GM19351 (cell line): ENCODE results near the gene CMTM3.
A peak's percentile ranks its signal among the peaks of the same experiment; 100 is the strongest.
"Not testable (repeated sequence)": the region's sequence is repeated elsewhere in the genome, so short reads cannot be mapped to it uniquely, and the experiment has no call there.

Experiments used
- ATAC-seq: cut with Tn5 transposase; IDR thresholded peaks from one replicate; pipeline ENCODE4 v1.9.1; 2021; ENCODE audit warnings: mild to moderate bottlenecking, moderate library complexity; ENCODE audit not compliant: unreplicated experiment

CMTM3 gene

DNA sequence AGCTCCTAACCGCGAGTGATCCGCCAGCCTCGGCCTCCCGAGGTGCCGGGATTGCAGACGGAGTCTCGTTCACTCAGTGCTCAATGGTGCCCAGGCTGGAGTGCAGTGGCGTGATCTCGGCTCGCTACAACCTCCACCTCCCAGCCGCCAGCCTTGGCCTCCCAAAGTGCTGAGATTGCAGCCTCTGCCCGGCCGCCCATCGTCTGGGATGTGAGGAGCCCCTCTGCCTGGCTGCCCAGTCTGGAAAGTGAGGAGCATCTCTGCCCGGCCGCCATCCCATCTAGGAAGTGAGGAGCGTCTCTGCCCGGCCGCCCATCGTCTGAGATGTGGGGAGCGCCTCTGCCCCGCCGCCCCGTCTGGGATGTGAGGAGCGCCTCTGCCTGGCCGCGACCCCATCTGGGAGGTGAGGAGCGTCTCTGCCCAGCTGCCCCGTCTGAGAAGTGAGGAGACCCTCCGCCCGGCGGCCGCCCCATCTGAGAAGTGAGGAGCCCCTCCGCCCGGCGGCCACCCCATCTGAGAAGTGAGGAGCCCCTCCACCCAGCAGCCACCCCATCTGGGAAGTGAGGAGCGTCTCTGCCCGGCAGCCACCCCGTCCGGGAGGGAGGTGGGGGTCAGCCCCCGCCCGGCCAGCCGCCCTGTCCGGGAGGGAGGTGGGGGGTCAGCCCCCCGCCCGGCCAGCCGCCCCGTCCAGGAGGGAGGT lies 26.2 kb downstream of the CMTM3 start:
- ATAC-seq: not testable (repeated sequence)

DNA sequence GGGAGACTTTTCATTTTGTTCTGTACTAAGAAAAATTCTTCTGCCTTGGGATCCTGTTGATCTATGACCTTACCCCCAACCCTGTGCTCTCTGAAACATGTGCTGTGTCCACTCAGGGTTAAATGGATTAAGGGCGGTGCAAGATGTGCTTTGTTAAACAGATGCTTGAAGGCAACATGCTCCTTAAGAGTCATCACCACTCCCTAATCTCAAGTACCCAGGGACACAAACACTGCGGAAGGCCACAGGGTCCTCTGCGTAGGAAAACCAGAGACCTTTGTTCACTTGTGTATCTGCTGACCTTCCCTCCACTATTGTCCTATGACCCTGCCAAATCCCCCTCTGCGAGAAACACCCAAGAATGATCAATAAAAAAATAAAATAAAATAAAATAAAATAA lies 27.1 kb downstream of the CMTM3 start:
- not testable (repeated sequence) for ATAC-seq

DNA sequence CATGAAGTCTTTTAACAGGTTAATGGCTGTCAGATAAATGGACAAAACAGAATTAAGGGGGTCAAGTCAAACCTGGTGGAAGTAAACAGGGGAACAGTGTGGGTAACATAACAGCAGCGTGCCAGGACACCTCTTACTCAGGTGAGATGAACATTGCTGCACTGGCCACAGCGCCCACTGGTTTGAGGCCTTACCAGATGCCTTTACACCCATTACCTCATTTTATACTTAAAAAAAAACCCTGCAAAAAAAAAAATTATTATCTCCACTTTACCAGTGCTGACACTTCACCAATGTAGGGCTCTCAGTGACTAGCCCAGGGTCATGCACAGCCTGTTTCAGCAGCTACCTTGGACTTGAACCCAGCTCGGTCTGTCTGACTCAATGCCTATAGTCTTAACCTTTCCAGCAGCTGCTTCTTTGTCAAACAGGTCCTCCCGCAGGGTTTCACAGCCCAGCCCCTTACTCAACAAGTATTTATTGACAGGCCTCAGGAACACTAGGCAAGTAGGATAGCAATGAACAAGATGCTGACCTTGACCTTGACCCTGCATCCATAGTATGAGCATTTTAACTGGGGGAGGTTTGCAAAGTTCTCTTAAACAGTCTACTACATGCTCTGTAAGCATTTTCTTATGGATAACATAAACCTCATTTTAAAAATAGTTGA lies 30.2 kb downstream of the CMTM3 start:
- no peak for ATAC-seq

DNA sequence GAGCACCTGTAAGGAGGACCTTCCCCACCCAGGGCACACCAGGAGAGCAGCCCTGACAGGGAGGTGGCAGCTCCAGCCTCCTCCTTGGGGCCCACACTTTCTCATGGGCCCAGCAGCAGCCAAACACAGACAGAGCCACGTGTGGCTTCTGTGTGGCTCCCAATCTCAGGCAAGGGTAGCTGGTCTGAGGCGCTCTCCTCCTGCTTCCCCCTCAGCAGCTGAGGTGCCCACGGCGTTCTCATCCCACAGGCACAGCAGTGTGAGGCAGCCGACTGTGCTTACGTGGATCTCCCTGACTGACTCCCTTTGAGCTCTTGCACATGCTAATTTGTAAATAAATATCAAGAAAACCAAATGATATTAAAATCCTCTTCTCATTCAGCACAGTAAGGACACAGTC lies 30.9 kb downstream of the CMTM3 start:
- ATAC-seq: no peak

DNA sequence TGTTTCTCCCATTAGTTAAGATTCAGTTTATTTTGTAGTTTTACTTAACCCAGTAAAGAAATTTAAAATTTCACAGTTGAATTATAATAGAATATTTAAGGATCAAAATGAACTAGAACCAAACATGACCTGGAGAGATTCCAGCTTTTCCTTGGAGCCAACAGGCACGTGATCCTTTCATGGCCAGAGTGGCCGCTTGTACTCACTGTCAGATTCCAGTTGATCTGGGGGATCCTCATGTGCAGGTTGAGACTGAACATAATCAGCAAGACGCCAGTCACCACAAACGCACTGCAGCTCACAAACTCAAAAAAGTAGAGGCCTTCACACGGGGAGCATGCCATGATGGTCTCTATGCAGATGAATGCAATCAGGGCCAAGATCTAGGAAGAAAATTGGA lies 31.7 kb downstream of the CMTM3 start:
- ATAC-seq: no peak

DNA sequence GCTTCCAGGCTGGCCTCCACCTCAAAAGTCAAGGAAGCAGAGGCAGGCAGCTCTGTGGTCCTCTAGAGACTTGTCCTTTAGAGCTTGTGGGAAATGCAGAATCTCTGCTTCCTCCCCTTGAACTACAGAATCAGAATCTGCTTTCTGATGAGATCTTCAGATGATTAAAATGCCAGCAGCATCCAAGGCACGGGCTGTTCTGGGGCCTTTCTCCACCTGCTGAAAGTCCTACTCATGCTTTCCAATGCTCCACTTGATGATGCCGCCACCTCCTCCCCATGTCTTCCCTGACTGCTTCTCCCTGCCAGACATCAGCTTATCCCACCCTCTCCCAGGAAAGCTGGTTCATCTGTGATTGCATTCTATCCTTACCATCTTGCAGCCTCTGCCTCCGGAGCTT lies 33.3 kb downstream of the CMTM3 start:
- no peak for ATAC-seq

DNA sequence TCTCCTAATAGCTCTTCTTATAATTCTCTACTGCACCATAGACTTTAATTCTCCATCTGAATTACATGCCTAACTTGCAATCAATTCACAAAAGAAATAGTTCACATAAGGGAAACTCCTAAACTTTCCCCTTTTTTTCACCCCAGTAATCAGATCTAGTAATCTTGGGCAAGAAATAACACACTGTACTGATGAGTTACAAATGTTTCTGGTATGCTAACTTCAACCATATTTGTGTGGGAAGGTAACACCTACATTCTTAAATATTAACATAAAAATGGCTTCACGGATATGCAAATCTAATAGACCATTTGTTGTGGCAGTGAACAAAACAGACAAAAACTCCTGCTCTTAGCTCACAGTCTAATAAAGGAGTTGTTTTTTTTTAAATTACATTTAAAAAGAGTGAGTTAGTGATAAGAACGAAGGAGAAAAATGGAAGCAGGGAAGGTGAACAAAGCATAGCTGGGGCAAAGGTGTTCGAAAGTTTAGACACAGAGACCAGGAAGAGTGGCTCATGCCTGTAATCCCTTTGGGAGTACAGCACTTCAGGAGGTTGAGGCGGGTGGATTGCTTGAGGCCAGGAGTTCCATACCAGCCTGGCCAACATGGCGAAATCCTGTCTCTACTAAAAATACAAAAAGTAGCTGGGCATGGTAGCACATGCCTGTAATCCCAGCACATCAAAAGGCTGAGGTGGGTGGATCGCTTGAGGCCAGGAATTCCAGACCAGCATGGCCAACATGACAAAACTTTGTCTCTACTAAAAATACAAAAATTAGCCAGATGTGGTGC lies 34.8 kb downstream of the CMTM3 start:
- no peak for ATAC-seq

DNA sequence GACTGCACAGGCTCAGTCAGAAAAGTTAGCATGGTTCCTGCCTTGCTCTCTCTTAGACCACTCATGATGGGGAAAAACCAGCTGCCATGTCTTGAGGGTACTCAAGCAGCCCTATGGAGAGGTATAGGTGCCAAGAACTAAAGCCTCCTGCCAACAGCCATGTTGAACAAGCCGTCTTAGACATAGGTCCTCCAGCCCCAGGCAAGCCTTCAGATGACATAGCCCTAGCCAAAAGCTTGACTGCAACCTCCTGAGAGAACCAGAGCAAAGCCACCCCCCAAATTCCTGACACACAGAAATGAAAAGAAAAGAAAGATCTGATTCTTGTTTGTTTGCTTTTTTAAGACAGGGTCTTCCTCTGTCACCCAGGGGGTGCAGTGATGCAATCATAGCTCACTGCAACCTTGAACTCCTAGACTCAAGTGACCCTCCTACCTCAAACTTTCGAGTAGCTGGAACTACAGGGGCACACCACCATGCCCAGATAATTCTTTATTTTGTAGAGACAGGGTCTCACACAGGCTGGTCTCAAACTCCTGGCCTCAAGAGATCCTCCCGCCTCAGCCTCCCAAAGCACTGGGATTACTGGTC lies 36.3 kb downstream of the CMTM3 start:
- no peak for ATAC-seq

DNA sequence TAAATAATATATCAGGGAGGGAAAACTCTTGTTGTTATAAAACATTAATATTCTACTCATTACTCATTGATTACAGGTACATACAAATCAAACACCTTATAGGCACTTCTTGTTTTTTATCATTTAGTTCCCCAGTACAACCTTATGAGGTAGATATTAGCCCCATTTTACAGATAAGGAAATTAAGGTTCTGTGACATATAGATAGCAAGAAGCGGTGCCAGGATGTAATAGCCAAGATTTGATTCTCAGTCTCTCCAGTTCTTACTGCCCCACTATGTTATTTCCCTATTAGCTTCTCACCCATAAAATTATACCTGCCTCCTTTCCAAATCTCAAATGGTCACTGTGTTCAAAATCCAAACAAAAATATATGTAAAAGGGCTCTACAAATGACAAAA lies 36.9 kb downstream of the CMTM3 start:
- no peak for ATAC-seq

DNA sequence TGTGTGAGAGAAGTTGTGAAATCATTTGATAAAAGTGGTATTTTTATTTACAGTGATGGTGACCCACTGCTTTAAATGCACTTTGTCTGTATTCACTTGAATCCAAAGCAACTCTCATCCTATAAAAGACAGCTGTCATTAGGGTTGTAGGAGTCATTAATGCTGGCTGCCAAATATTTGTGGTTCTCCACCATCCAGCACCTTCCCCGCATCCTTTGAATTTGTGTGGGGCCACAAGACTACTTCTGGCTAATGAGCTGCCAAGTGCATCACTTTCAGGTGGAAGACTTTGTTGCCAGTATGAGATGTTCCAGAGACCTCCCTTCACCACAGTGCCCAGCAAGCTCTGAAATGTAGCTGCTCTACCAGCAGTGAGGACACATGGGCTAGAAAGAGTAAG lies 43.4 kb downstream of the CMTM3 start:
- ATAC-seq: no peak

DNA sequence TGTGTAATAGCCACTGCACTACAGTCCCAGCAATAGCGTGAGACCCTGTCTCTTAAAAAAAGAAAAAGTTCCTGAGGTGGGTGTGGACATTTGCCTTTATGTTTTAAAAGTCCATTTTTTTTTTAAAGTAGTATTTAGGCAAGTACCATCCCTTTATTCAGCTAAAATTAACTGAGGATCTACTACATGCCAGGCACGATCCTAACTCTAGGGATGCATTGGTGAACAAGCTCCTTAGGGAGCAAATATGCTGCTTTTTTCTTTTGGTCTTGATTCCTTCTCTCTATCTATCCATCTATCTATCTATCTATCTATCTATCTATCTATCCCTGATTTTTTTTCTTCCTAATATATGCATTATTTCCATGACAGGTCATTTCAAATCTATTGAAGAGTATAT lies 44.7 kb downstream of the CMTM3 start:
- no peak for ATAC-seq

DNA sequence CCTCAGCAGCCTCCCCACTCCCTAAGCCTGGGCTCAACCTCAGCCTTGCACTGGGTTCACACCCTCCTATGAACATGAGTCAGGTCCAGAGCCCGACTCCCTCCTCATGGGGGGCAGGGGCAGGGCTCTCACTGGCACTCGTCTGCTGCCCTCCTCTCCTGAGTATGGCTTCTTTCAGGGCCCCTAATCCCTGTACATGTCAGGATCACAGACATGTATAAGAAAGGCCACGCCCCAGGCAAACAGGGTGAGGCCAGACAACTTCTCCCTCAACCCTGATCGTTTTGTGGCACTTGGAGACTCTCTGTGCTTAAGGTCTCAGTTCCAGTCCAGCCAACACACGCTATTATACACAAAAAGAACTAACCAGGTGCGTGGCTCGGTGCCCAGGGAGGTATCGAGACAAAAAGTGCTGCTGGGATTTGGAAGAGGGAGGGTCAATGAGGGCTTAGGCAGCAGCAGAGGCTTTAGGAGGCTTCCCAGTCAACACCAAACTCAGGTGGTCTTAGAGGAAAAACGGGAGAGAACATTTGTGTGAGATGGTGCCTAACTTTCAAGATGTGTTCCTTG lies 45.2 kb downstream of the CMTM3 start:
- no peak for ATAC-seq

DNA sequence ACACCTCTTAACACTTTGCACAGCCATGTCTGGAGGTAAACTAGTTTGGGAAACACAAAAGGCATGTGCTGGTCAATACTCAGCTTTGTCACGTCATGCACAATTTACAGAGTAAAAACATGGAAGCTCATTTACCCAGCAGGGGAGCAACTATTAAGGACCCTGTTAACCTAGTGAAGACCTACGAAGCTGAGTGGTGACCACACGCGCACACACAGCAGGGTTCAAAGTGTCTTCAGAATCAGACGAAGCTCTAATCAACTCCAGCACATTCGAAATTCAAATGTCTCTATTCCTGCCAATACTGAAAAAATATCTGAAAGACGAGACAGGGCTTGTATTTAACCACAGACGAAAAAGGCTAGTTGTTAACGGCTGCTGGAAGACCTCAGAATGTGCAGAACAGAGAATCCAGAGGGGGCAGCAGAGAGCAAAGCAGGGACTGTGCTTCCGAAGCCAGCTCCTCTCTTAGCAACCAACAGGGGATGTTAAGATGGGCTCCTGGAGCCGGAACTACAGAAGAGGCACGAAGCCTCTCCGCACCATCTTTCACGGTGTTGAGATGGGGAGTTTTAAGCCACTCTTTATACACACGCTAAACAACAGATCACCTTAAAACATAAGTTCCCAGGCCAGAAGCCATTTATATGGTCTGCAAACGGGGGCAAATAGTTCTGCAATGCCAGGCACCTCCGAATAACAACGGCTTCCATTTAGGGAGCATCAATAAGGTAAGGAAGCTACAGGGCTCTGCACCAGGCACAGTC lies 46.4 kb downstream of the CMTM3 start:
- peak; percentile 99 for ATAC-seq

DNA sequence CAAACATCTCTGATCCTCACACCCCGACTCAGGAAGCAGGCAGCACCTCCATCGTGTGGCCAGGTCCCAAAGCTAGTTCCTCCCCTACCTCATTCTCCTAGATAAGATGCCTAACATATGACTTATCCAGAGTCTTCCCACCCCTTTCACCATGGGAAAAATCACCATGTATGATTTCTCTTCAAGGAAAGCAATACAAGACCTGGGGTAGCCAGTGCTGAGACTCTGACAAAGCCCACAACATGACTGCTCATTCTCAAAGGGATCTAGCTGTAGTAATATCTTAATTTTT lies 46.9 kb downstream of the CMTM3 start:
- no peak for ATAC-seq

DNA sequence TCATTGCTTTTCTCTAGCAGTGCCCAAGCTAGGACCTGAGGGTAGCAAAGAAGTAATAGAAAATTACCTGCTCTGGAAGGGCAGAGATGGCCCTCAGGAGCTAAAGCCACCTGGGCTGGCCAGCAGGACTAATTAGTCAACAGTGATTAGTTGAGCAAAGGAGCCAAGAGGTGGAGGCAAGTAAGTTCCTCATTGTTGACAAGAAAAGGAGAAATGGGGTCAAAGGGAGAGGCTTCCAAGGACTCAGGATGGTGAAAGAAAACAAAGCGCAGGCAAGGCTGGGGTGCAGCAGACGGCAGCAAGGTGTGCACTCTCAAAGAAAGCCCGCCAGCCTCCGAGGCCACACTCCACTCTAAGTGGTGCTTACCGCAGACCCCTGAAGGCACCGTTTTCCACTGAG lies 47.5 kb downstream of the CMTM3 start:
- no peak for ATAC-seq

DNA sequence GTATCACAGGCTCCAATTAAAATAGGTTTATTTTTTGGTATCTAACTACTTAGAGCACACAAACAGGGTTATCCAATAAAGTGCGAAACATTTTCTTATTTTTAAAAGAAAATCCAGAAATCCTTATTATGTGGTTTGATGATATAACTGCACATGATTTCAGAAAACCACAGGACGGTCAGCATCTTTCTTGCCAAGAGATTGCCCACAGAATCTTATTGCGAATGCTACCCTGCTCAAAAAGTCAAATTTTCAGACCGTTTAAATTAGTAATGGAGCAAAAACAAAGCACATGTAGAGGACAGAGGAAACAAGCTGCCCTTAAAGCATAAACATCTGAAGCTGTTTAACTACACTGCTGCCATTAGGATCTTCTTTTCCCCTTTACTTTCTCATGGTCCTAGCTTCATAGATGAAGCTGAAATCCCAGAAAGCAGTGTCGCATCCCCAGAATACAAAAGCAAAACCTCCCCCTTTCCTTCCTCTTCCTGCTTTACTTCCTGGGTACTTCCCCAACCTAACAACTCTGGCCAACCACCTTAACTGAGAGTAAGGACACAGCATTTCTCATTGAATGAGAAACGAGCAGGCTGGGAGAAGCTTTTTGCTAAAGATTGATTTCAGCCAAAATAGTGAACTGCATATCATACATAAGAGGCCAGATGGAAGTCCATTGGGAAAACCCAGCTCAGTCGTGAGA lies 48.3 kb downstream of the CMTM3 start:
- ATAC-seq: no peak

DNA sequence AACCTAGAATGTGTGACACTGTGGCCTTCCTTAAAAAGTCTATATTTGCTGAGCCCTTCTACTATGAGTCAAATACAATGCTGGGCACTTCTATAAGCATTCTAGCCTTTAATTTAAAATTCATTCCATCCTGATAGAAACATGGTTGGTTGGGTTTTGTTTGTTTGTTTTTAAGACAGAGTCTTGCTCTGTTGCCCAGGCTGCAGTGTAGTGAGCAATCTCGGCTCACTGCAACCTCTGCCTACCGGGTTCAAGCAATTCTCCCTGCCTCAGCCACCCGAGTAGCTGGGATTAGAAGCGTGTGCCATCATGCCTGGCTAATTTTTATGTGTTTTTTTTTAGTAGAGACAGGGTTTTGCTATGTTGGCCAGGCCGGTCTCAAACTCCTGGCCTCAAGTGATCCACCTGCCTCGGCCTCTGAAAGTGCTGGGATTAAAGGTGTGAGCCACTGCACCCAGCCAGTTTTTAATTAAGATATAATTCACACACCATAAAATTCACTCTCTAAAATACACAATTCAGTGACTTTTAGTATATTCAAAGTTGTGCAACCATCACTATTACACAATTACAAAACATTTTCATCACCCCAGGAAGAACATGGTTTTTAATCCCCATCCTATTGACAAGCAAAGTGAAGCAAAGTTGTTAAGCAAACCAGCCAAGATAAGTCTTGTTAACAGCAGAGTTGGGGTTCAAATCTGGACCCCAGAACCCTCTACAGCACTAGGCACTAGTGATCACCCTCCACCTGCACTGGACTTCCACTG lies 49.3 kb downstream of the CMTM3 start:
- ATAC-seq: no peak

DNA sequence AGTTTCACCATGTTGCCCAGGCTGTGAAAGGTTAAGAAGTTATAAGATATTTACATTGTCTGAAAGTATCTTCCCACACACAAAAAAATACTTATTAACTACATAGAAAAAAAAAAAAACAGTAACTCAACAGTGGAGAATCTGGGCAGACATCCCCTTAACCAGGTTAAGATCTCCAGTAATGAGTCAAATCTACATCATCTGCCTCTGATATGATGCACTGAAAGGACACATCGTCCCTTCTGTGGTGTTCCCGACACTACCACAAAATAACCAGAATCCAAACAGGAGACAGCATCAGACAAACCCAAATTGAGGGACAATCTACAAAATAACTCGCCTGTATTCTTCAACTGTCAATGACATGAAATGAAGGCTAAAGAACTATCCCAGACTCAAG lies 52.0 kb downstream of the CMTM3 start:
- no peak for ATAC-seq

DNA sequence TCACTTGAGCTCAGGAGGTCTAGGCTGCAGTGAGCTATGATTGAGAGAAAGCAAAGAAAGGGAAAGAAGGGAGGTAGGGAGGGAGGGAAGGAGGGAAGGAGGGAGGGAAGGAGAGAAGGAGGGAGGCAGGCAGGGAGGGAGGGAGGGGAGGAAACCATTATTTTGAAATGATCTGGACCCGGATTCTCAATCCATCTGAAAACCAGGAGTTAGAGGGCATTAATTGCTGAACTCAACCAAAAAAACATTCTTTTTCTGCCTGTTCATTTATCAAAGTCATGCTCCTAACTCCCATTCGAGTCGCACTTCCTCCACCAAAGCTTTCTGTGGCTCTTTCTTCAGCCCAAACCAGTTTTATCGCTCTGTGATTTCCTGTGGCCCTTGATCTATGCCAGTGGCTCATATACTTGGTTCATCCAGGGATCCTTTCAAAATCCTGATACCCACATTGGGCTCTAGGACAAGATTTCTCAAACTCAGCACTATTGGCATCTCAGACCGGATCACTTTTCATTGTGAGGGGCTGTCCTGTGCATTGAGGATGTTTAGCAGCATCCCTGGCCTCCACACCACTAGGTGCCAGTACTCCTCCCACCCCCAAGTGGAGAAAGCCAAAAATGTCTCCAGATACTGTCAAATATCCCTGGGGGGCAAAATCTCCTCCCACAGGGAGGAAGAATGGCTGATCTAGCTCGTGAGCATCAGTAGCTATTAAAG lies 53.8 kb downstream of the CMTM3 start:
- no peak for ATAC-seq
